Tibial nerve (tissue), 4 donors: ENCODE measurements around the gene ROS1. TPM values are rescaled to one million over a fixed set of nuclear protein-coding genes. Genes with fewer than 3 reads are reported as not detected.

Experiments used
- DNase-seq, 2 donors: peaks; one replicate each; pipeline ENCODE4 v3.0.0-alpha.2; 2019; ENCODE audit warnings: low spot score in 2 of 2
- H3K27ac ChIP-seq, 4 donors: fragments of 200-600 bp; sonication (generic) in 3 of 4; one replicate each; pipeline ENCODE4 v1.5.1; 2017 to 2019; ENCODE audit warnings: mild to moderate bottlenecking in 1 of 4
- H3K27me3 ChIP-seq, 2 donors: fragments of 200-600 bp; sonication (generic) in 1 of 2; one replicate each; pipeline versions ENCODE4 v1.5.1 to v1.6.0; 2017 to 2019
- H3K36me3 ChIP-seq, 3 donors: fragments of 200-600 bp; sonication (generic); one replicate each; pipeline ENCODE4 v1.5.1; 2018 to 2019
- H3K4me1 ChIP-seq, 4 donors: fragments of 200-600 bp; sonication (generic) in 3 of 4; one replicate each; pipeline ENCODE4 v1.5.1; 2017 to 2019
- H3K4me3 ChIP-seq, 4 donors: fragments of 200-600 bp; sonication (generic) in 3 of 4; one replicate each; pipeline ENCODE4 v1.5.1; 2017 to 2019; ENCODE audit warnings: mild to moderate bottlenecking in 1 of 4, moderate library complexity in 1 of 4
- H3K9me3 ChIP-seq, 4 donors: fragments of 200-600 bp; sonication (generic) in 3 of 4; one replicate each; pipeline ENCODE4 v1.5.1; 2017 to 2019
- EP300 ChIP-seq, 2 donors: sonication (generic); formaldehyde crosslinking; IDR thresholded peaks; one replicate each; pipeline ENCODE4 v1.6.1; 2017; ENCODE audit warnings: antibody characterized with exemption in 2 of 2, mild to moderate bottlenecking in 1 of 2
- POLR2A ChIP-seq, 2 donors: fragments of 450-650 bp; IDR thresholded peaks; one replicate each; pipeline ENCODE4 v1.6.1; 2017; ENCODE audit warnings: antibody characterized with exemption in 2 of 2, mild to moderate bottlenecking in 2 of 2, moderate library complexity in 2 of 2
- WGBS, 2 donors: methylation state at CpG; one replicate each; pipeline ENCODE4 v1.1.5; 2018; 5-methylcytosine and 5-hydroxymethylcytosine counted together
- total RNA-seq, 4 donors: library from RNA; depleted of rRNA; stranded (reverse); fragments of >200 nt; gene quantifications; one replicate each; pipeline ENCODE4 v1.1.0, GENCODE V29; 2016
- TF ChIP-seq, protein P1 (sequence below), 5 experiments: fragments of 200-600 bp in 3 of 5; fragments of 450-650 bp in 2 of 5; sonication (generic) in 3 of 5; IDR thresholded peaks; one replicate each; pipeline ENCODE4 v1.5.1; 2016 to 2019; ENCODE audit warnings: antibody characterized with exemption in 5 of 5, mild to moderate bottlenecking in 3 of 5, moderate library complexity in 2 of 5

ROS1 gene
- total RNA-seq, 4 donors from 2014 or later = not detected

DNA sequence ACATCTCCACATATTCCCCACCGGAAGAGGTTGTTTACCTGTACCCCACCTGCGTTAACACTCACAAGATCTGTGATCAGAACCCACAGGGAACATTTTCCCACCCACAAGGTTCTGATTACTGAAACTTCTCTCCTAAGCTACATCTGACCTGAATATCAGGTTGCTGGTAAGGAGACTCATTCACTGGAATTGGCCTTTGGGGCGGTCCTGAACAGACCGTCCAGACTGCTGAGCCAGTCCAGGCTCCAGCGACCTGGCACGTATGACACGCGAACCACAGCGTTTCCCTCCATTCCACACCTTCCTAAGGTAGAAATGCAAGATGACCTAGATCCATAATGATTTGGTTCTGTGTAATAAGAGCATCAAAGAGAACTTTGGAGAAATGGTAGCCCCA lies 150.5 kb downstream of the ROS1 start:
- WGBS, 2 donors = 86 to 91% methylated on average over 9 of the region's 9 CpGs
- no peak for TF ChIP-seq POLR2A (IDR thresholded peaks at IDR 0.05)
- no peak for TF ChIP-seq EP300 (IDR thresholded peaks at IDR 0.05)
- TF ChIP-seq, protein P1, sequence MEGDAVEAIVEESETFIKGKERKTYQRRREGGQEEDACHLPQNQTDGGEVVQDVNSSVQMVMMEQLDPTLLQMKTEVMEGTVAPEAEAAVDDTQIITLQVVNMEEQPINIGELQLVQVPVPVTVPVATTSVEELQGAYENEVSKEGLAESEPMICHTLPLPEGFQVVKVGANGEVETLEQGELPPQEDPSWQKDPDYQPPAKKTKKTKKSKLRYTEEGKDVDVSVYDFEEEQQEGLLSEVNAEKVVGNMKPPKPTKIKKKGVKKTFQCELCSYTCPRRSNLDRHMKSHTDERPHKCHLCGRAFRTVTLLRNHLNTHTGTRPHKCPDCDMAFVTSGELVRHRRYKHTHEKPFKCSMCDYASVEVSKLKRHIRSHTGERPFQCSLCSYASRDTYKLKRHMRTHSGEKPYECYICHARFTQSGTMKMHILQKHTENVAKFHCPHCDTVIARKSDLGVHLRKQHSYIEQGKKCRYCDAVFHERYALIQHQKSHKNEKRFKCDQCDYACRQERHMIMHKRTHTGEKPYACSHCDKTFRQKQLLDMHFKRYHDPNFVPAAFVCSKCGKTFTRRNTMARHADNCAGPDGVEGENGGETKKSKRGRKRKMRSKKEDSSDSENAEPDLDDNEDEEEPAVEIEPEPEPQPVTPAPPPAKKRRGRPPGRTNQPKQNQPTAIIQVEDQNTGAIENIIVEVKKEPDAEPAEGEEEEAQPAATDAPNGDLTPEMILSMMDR (IDR thresholded peaks at IDR 0.05) = no peak
- Histone ChIP-seq H3K4me1 (peaks cover 0 to 16% (median 3%) of the 10 kb centered on the region in 4 donors), H3K27me3 (peaks cover 0 to 72% of the 10 kb centered on the region in 2 donors), H3K27ac (no peak overlapping the region), H3K9me3 (no peaks in the 10 kb centered on the region), H3K36me3 (no peaks in the 10 kb centered on the region), H3K4me3 (no peak overlapping the region)
- no peak for DNase-seq

DNA sequence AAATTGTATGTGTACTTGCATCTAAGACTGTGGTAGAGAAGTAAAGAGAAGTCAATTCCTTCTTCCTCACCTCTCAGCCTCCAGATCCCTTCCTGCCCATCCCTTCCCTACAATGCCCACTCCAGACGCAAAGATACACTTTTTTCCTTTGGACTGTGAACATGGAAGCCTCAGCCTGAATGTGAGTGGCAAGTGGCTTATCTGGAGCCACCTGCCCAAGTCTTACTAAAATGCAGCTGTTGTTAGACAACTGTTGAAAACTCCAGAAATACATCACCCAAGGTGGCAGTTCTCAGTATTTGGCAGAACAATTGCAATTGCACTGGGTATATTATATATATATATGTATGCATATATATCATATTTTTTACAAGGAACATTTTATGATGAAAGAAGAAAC lies 152.9 kb downstream of the ROS1 start:
- Histone ChIP-seq H3K27me3 (peaks cover 0 to 96% of the 10 kb centered on the region in 2 donors), H3K9me3 (no peaks in the 10 kb centered on the region), H3K27ac (no peak overlapping the region), H3K4me1 (peaks cover 0 to 26% (median 4%) of the 10 kb centered on the region in 4 donors), H3K4me3 (no peak overlapping the region), H3K36me3 (no peaks in the 10 kb centered on the region)
- DNase-seq = no peak
- no peak for TF ChIP-seq EP300 (IDR thresholded peaks at IDR 0.05)
- TF ChIP-seq, protein P1 (IDR thresholded peaks at IDR 0.05) = no peak
- no peak for TF ChIP-seq POLR2A (IDR thresholded peaks at IDR 0.05)
- 44 to 50% methylated on average over 1 of the region's 1 CpG for WGBS, 2 donors

DNA sequence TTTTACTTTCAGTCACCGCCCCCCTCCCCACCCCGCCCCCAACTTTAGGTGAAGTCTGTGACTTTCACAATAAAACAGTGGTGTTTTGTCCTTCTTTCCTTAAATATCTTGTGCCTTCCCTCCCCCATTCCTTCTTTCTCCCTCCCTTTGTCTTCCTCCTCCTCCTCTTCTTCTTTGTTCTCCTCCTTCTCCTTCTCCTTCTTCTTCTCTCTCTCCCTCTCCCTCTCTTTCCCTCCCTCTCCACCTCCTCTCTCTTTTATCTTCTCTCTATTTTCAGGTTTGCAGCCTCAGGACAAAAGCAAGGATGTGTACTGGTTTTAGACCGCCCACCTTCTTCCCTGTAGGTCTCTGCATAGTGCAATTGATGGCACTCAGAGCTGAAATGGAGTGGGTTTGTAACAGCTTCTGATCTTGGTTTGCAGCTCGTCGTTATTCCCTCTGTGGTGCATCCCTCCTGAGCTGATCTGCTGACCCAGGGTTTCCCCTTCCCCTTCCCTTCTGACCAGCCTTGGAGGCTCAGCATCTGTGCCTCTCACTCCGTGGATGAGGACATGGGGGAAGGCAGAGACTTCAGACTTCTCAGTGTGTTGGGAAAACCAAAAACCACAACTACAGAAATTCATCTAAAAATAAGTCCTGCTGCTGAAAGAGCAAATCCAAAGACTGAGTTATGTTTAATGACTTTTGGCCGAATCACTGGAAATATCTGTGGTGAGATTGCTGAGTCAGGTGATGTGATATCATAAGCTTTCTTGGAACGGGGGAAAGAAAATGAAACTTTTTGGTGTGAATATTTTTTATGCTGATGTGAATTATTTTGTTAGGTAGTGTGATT lies 153.5 kb downstream of the ROS1 start:
- Histone ChIP-seq H3K4me3 (no peak overlapping the region), H3K9me3 (no peaks in the 10 kb centered on the region), H3K27ac (no peak overlapping the region), H3K27me3 (peaks cover 3 to 97% of the 10 kb centered on the region in 2 donors), H3K36me3 (no peaks in the 10 kb centered on the region), H3K4me1 (peaks cover 0 to 27% (median 4%) of the 10 kb centered on the region in 4 donors)
- TF ChIP-seq POLR2A (IDR thresholded peaks at IDR 0.05) = no peak
- TF ChIP-seq, protein P1 (IDR thresholded peaks at IDR 0.05) = no peak
- TF ChIP-seq EP300 (IDR thresholded peaks at IDR 0.05) = no peak
- no peak for DNase-seq
- 11 to 15% methylated on average over 8 of the region's 8 CpGs for WGBS, 2 donors

DNA sequence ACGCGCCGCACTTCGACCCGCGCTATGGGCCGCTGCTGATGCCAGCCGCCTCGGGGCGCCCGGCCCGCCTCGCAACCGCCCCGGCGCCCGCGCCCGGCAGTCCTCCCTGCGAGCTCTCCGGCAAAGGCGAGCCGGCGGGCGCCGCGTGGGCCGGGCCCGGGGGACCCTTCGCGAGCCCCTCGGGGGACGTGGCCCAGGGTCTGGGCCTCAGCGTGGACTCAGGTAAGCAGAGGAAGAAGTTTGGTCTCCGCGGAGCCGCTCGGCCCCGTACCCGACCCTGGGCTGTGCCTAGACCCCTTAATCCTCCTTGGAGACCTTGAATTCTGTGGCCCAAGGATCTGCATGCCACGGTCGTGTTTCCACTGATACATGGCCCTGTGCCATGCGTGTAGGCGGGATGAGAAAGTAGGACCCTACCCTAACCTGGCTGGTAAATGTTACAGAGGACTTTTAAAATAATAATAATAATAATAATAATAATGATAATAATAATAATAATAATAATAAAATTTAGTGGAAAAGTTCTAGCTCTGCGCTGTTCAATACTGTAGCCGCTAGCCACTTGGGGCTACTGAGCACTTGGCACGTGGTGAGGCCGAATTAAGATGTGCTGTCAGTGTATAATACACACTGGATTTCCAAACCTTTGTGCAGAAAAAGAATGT lies 154.8 kb downstream of the ROS1 start:
- H3K9me3 ChIP-seq = no peaks in the 10 kb centered on the region
- H3K4me3 ChIP-seq = peak overlapping the region in 1 of 4 donors; percentile 46
- 3 to 8% methylated on average over 14 to 44 of the region's 48 CpGs for WGBS, 2 donors
- H3K36me3 ChIP-seq = no peaks in the 10 kb centered on the region
- peaks cover 4 to 97% of the 10 kb centered on the region in 2 donors for H3K27me3 ChIP-seq
- DNase-seq = no peak
- TF ChIP-seq, protein P1 (IDR thresholded peaks at IDR 0.05) = no peak
- no peak for TF ChIP-seq EP300 (IDR thresholded peaks at IDR 0.05)
- TF ChIP-seq POLR2A (IDR thresholded peaks at IDR 0.05) = no peak
- H3K27ac ChIP-seq = no peak overlapping the region
- H3K4me1 ChIP-seq = peaks cover 0 to 36% (median 8%) of the 10 kb centered on the region in 4 donors
